ENCODE data around the gene SOAT2. TPM values are rescaled to one million over a fixed set of nuclear protein-coding genes. Genes with fewer than 3 reads are reported as not detected.

SOAT2 gene
- total RNA-seq, 1 experiment from 2014 or later, result not detected

DNA sequence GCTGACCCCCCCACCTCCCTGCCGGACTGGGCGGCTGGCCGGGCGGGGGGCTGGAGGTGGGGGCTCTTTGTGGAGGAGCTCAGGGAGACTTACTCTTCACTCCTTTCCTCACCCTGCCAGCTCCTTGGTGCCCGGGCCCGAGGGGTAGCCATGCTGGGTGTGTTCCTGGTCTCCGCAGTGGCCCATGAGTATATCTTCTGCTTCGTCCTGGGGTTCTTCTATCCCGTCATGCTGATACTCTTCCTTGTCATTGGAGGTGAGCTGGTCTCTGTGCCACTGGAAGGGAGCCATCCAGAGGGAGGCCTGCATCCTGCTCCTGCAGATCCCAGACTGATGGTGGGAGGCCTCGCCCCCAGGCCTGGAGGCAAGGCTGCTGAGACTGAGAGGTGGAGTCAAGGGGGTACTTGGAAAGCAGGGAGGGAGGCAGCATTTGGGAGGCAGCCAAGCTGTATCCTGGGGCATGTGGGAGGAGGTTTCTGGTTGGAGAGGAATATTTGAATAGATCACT is 19.7 kb downstream of the SOAT2 start:
- no peak overlapping the region for H3K56ac ChIP-seq (ENCODE audit: insufficient read length, low read depth, low read length)
- DNase-seq, result no peak
- no peak overlapping the region for H3K4me3 Mint-ChIP-seq
- H3T11ph ChIP-seq (ENCODE audit: low read length), result no peak overlapping the region
- H2BK20ac ChIP-seq (ENCODE audit: low read depth, low read length, poor library complexity, severe bottlenecking), result no peak overlapping the region
- H2BK12ac ChIP-seq (ENCODE audit: insufficient read length, low read depth, low read length), result no peak overlapping the region
- WGBS (ENCODE audit: extremely low coverage, insufficient read length, low lambda C conversion rate), result no CpG with 5 or more reads among the region's 10 CpGs
- H3K36me3 Mint-ChIP-seq (ENCODE audit: insufficient read depth in 1 of 3, low read depth in 3 of 3), result no peaks in the 10 kb centered on the region
- H2BK120ac ChIP-seq (ENCODE audit: low read depth, low read length, poor library complexity, severe bottlenecking), result no peak overlapping the region
- H3K23ac ChIP-seq (ENCODE audit: insufficient read length, low read depth, low read length), result no peak overlapping the region
- no peak overlapping the region for H3K4ac ChIP-seq (ENCODE audit: low read depth, low read length)
- no peak overlapping the region for H2BK15ac ChIP-seq (ENCODE audit: low read depth, low read length)
- H3K9me3 ChIP-seq (ENCODE audit: control insufficient read depth, low read depth, low read length), result no peaks in the 10 kb centered on the region
- no peak overlapping the region for H2BK5ac ChIP-seq (ENCODE audit: insufficient read length, low read length)
- H3K18ac ChIP-seq (ENCODE audit: insufficient read length, low read depth, low read length), result no peak overlapping the region
- H3K4me1 ChIP-seq (ENCODE audit: insufficient read depth, low read length), result no peaks in the 10 kb centered on the region
- peaks cover 63% of the 10 kb centered on the region for H3K27me3 Mint-ChIP-seq (ENCODE audit: low read depth)
- H3K79me2 ChIP-seq (ENCODE audit: insufficient read depth, low read length), result no peaks in the 10 kb centered on the region
- H3K23me2 ChIP-seq (ENCODE audit: insufficient read length, low read depth, low read length, poor library complexity, severe bottlenecking), result no peaks in the 10 kb centered on the region
- H4K5ac ChIP-seq (ENCODE audit: insufficient read length, low read depth, low read length), result no peak overlapping the region
- no peak overlapping the region for H2AK5ac ChIP-seq (ENCODE audit: insufficient read length, low read length)
- TF ChIP-seq, protein P1, sequence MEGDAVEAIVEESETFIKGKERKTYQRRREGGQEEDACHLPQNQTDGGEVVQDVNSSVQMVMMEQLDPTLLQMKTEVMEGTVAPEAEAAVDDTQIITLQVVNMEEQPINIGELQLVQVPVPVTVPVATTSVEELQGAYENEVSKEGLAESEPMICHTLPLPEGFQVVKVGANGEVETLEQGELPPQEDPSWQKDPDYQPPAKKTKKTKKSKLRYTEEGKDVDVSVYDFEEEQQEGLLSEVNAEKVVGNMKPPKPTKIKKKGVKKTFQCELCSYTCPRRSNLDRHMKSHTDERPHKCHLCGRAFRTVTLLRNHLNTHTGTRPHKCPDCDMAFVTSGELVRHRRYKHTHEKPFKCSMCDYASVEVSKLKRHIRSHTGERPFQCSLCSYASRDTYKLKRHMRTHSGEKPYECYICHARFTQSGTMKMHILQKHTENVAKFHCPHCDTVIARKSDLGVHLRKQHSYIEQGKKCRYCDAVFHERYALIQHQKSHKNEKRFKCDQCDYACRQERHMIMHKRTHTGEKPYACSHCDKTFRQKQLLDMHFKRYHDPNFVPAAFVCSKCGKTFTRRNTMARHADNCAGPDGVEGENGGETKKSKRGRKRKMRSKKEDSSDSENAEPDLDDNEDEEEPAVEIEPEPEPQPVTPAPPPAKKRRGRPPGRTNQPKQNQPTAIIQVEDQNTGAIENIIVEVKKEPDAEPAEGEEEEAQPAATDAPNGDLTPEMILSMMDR (conservative IDR thresholded peaks at IDR 0.05), result no peak
- H3K4me2 ChIP-seq (ENCODE audit: insufficient read depth, insufficient read length, low read length), result no peak overlapping the region
- H3K9me3 Mint-ChIP-seq, result peaks cover 0 to 4% of the 10 kb centered on the region in 2 experiments; a peak in 1 of 5 replicates
- H3K79me1 ChIP-seq (ENCODE audit: insufficient read depth, low read depth, low read length, poor library complexity, severe bottlenecking), result no peaks in the 10 kb centered on the region
- H4K20me1 ChIP-seq (ENCODE audit: control insufficient read depth, insufficient read depth, insufficient read length), result no peaks in the 10 kb centered on the region
- H3K27ac Mint-ChIP-seq, result no peak overlapping the region
- H3K27me3 ChIP-seq (ENCODE audit: insufficient read depth, low read length), result no peaks in the 10 kb centered on the region
- no peak overlapping the region for H4K91ac ChIP-seq (ENCODE audit: insufficient read length, low read depth, low read length)
- no peak overlapping the region for H3K27ac ChIP-seq (ENCODE audit: insufficient read length, low read depth, low read length)
- no peak overlapping the region for H3K9ac ChIP-seq (ENCODE audit: extremely low read depth, insufficient read length, low read length)
- H3K4me1 Mint-ChIP-seq, result no peaks in the 10 kb centered on the region
- H3K14ac ChIP-seq (ENCODE audit: insufficient read depth, low read length), result no peak overlapping the region
- no peak overlapping the region for H2AFZ ChIP-seq (ENCODE audit: low read length)
- no peak overlapping the region for H4K8ac ChIP-seq (replicated peaks; ENCODE audit: insufficient read length, low read depth, low read length)

Data from H9 (cell line).